ENCODE results near the gene SYCP2. TPM values are rescaled to one million over a fixed set of nuclear protein-coding genes. Genes with fewer than 3 reads are reported as not detected.
"Not testable (repeated sequence)": the region's sequence is repeated elsewhere in the genome, so short reads cannot be mapped to it uniquely, and the experiment has no call there.

Gene SYCP2
- total and polyA plus RNA-seq, 4 donors, result 1.0 to 6.7 (median 2.5) TPM

DNA sequence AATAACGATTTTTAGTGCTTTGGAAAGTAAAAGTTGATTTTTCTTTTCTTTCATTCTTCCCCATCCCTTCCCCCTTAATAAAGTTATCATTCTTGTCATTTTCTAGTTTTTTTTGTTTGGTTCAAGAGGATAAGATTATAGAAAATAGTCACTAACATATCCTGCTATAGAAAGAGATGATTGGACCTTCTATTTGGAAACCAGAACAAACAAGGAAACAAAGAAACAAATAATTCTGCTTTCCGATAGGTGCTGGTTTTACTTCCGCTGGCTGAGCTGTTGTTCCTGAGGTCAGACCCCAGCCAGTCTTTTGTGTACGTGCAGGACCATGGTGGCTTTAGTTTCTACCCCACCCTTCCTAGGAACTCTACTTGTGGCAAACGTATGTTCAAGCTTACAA, 24.7 kb upstream of the SYCP2 start, which contains the start of gene CDH26:
TSS of gene CDH26 (plus strand) at position 301 of the 400 bp plus-strand sequence. CDS start 304 bp downstream, outside the sequence.
- Histone ChIP-seq H3K9ac (ENCODE audit: insufficient read depth in 1 of 2, low read length in 2 of 2) (no peak within 1 kb of the TSS), H3K36me3 (ENCODE audit: control insufficient read depth in 4 of 4, insufficient read depth in 4 of 4, low read length in 4 of 4) (no peaks in the 10 kb centered on the region), H3K9me3 (ENCODE audit: control insufficient read depth in 4 of 4, insufficient read depth in 3 of 4, low read length in 3 of 4) (peaks cover 0 to 3% (median 0%) of the 10 kb centered on the region in 4 donors), H3K27me3 (ENCODE audit: control insufficient read depth in 3 of 3, insufficient read depth in 3 of 3, low read length in 2 of 3) (no peaks in the 10 kb centered on the region), H3K4me1 (ENCODE audit: control insufficient read depth in 5 of 5, insufficient read depth in 5 of 5, low read length in 5 of 5) (no peaks in the 10 kb centered on the region), H3K4me3 (no peak within 1 kb of the TSS), H3K27ac (ENCODE audit: low read depth in 1 of 2, low read length in 1 of 2) (no peak within 1 kb of the TSS)
- no peak for ATAC-seq (ENCODE audit: insufficient read depth, low FRiP score)
- WGBS, 2 donors, result 88 to 89% methylated on average over 5 of the region's 5 CpGs
- TF ChIP-seq, protein P1, sequence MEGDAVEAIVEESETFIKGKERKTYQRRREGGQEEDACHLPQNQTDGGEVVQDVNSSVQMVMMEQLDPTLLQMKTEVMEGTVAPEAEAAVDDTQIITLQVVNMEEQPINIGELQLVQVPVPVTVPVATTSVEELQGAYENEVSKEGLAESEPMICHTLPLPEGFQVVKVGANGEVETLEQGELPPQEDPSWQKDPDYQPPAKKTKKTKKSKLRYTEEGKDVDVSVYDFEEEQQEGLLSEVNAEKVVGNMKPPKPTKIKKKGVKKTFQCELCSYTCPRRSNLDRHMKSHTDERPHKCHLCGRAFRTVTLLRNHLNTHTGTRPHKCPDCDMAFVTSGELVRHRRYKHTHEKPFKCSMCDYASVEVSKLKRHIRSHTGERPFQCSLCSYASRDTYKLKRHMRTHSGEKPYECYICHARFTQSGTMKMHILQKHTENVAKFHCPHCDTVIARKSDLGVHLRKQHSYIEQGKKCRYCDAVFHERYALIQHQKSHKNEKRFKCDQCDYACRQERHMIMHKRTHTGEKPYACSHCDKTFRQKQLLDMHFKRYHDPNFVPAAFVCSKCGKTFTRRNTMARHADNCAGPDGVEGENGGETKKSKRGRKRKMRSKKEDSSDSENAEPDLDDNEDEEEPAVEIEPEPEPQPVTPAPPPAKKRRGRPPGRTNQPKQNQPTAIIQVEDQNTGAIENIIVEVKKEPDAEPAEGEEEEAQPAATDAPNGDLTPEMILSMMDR (IDR thresholded peaks at IDR 0.05; ENCODE audit: control extremely low read depth, extremely low read depth), result no peak
- DNase-seq, result no peak

DNA sequence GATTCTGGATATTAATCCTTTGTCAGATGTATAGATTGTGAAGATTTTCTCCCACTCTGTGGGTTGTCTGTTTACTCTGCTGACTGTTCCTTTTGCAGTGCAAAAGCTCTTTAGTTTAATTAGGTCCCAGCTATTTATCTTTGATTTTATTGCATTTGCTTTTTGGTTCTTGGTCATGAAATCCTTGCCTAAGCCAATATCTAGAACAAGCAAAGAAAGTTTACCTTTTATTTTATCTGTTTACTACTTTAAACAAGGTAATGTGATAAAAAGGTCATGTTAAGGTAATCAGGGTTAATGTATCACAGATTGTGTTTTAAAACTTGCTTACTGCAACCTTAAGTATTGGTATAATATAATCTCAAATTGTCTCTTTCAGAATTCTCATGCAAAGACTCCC, 24.1 kb upstream of the SYCP2 start:
- not testable (repeated sequence) for H3K9me3 ChIP-seq (ENCODE audit: control insufficient read depth in 4 of 4, insufficient read depth in 3 of 4, low read length in 3 of 4); DNase-seq; H3K27ac ChIP-seq (ENCODE audit: low read depth in 1 of 2, low read length in 1 of 2); H3K4me3 ChIP-seq; ATAC-seq (ENCODE audit: insufficient read depth, low FRiP score); H3K27me3 ChIP-seq (ENCODE audit: control insufficient read depth in 3 of 3, insufficient read depth in 3 of 3, low read length in 2 of 3); H3K9ac ChIP-seq (ENCODE audit: insufficient read depth in 1 of 2, low read length in 2 of 2); H3K4me1 ChIP-seq (ENCODE audit: control insufficient read depth in 5 of 5, insufficient read depth in 5 of 5, low read length in 5 of 5); H3K36me3 ChIP-seq (ENCODE audit: control insufficient read depth in 4 of 4, insufficient read depth in 4 of 4, low read length in 4 of 4)

DNA sequence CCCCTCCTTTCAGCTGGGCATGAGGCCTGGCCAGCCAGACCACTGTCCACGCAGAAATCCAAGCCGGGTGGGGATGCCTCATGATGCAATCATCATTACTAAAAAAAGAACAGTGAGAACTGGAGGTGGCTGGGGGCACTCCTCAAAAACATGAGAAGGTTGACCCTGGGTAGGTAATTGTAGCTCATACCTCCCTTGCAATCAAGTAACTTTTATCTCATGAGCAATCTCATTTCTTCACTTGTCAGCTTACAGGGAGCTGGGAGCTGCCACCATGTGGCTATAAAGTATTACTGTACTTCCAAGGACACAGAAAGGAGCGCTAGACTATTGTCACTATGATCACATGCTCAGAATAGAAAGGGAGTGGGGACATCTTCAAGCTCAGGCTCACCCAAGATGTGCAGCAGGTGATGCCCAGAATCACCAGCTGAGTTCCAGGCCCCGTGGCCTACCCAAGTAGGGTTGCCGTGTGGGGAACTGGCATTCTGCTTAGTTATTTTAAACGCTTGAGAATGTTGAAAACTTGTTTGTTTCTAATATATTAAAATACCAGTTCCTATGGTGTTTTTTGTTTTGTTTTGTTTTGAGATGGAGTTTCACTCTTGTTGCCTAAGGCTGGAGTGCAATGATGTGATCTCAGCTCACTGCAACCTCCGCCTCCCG, 21.8 kb upstream of the SYCP2 start:
- Histone ChIP-seq H3K4me3 (no peak overlapping the region), H3K9ac (ENCODE audit: insufficient read depth in 1 of 2, low read length in 2 of 2) (no peak overlapping the region), H3K4me1 (ENCODE audit: control insufficient read depth in 5 of 5, insufficient read depth in 5 of 5, low read length in 5 of 5) (no peaks in the 10 kb centered on the region), H3K27ac (ENCODE audit: low read depth in 1 of 2, low read length in 1 of 2) (no peak overlapping the region), H3K27me3 (ENCODE audit: control insufficient read depth in 3 of 3, insufficient read depth in 3 of 3, low read length in 2 of 3) (no peaks in the 10 kb centered on the region), H3K9me3 (ENCODE audit: control insufficient read depth in 4 of 4, insufficient read depth in 3 of 4, low read length in 3 of 4) (peaks cover 0 to 3% (median 0%) of the 10 kb centered on the region in 4 donors), H3K36me3 (ENCODE audit: control insufficient read depth in 4 of 4, insufficient read depth in 4 of 4, low read length in 4 of 4) (peaks cover 0 to 1% (median 0%) of the 10 kb centered on the region in 4 donors)
- 83% methylated on average over 8 of the region's 8 CpGs for WGBS, 2 donors
- TF ChIP-seq, protein P1 (IDR thresholded peaks at IDR 0.05; ENCODE audit: control extremely low read depth, extremely low read depth), result no peak
- DNase-seq (no peak), ATAC-seq (ENCODE audit: insufficient read depth, low FRiP score) (no peak)

DNA sequence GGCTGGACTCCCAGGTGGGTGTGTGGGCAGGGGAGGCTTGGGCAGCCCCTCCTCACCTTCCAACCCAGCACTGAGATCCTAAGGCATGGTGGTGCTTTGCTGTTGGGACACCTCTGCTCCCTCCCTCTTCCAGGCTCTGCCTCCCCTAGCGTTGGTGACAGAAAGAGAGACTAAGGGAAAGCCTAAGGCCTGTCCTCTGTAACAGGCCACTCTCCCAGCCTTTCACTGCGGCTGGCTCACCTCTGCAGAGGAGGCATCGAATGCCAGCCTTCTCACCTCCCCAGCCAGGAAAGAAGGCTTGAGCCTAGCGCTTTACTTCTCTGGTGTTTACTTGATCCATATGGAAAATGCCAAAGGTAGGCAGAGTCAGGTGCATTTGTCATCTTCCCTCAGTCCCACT, 21.3 kb upstream of the SYCP2 start:
- WGBS, 2 donors, result 93 to 97% methylated on average over 4 of the region's 4 CpGs
- ATAC-seq (ENCODE audit: insufficient read depth, low FRiP score) (no peak), DNase-seq (no peak)
- Histone ChIP-seq H3K4me1 (ENCODE audit: control insufficient read depth in 5 of 5, insufficient read depth in 5 of 5, low read length in 5 of 5) (no peaks in the 10 kb centered on the region), H3K9me3 (ENCODE audit: control insufficient read depth in 4 of 4, insufficient read depth in 3 of 4, low read length in 3 of 4) (peaks cover 0 to 3% (median 0%) of the 10 kb centered on the region in 4 donors), H3K36me3 (ENCODE audit: control insufficient read depth in 4 of 4, insufficient read depth in 4 of 4, low read length in 4 of 4) (peaks cover 0 to 1% (median 0%) of the 10 kb centered on the region in 4 donors), H3K27ac (ENCODE audit: low read depth in 1 of 2, low read length in 1 of 2) (no peak overlapping the region), H3K27me3 (ENCODE audit: control insufficient read depth in 3 of 3, insufficient read depth in 3 of 3, low read length in 2 of 3) (no peaks in the 10 kb centered on the region), H3K4me3 (no peak overlapping the region), H3K9ac (ENCODE audit: insufficient read depth in 1 of 2, low read length in 2 of 2) (no peak overlapping the region)
- TF ChIP-seq, protein P1 (IDR thresholded peaks at IDR 0.05; ENCODE audit: control extremely low read depth, extremely low read depth), result no peak
